Sigmoid colon (tissue), 7 donors: ENCODE data around the gene DENND6B. TPM values are rescaled to one million over a fixed set of nuclear protein-coding genes. Genes with fewer than 3 reads are reported as not detected.
A peak's percentile ranks its signal among the peaks of the same experiment; 100 is the strongest.

Source experiments
- DNase-seq: peaks from one replicate; pipeline ENCODE4 v3.0.0-alpha.2; 2019
- H3K27ac ChIP-seq, 4 donors: fragments of 200-600 bp; sonication (generic); one replicate each; pipeline ENCODE4 v1.5.1; 2016 to 2019; ENCODE audit warnings: mild to moderate bottlenecking in 1 of 4
- H3K27me3 ChIP-seq, 3 donors: fragments of 200-600 bp; sonication (generic); one replicate each; pipeline ENCODE4 v1.5.1; 2019; ENCODE audit warnings: mild to moderate bottlenecking in 1 of 3
- H3K36me3 ChIP-seq, 4 donors: fragments of 200-600 bp; sonication (generic); one replicate each; pipeline ENCODE4 v1.5.1; 2016 to 2019
- H3K4me1 ChIP-seq, 4 donors: fragments of 200-600 bp; sonication (generic); one replicate each; pipeline ENCODE4 v1.5.1; 2017 to 2019
- H3K4me3 ChIP-seq, 4 donors: fragments of 200-600 bp; sonication (generic); one replicate each; pipeline ENCODE4 v1.5.1; 2017 to 2019; ENCODE audit warnings: mild to moderate bottlenecking in 2 of 4, moderate library complexity in 1 of 4
- H3K9me3 ChIP-seq, 4 donors: fragments of 200-600 bp in 3 of 4; sonication (generic) in 3 of 4; one replicate each; pipeline versions ENCODE4 v1.5.1 to v1.6.1; 2013 to 2019
- EP300 ChIP-seq, 4 donors: sonication (generic); formaldehyde crosslinking; IDR thresholded peaks; one replicate each; pipeline ENCODE4 v1.6.1; 2017; ENCODE audit warnings: antibody characterized with exemption in 4 of 4
- POLR2A ChIP-seq, 2 donors: fragments of 450-650 bp; IDR thresholded peaks; one replicate each; pipeline ENCODE4 v1.6.1; 2016; ENCODE audit warnings: antibody characterized with exemption in 2 of 2, mild to moderate bottlenecking in 2 of 2, moderate library complexity in 2 of 2
- POLR2AphosphoS5 ChIP-seq, 4 donors: sonication (generic); formaldehyde crosslinking; IDR thresholded peaks; one replicate each; pipeline ENCODE4 v1.6.1; 2017; ENCODE audit warnings: antibody characterized with exemption in 4 of 4
- WGBS, 2 donors: extraction: QIAGEN DNeasy Blood & Tissue Kit; methylation state at CpG; one replicate each; pipeline ENCODE4 v1.1.7; 2013; 5-methylcytosine and 5-hydroxymethylcytosine counted together
- intact Hi-C: fragments of 100-400 bp; cut with DNase I; formaldehyde crosslinking; loops from one replicate; pipeline ENCODE4 v1.15.1; 2023
- polyA plus RNA-seq, 3 donors: library from polyadenylated mRNA; stranded (reverse); fragments of 200-250 nt; gene quantifications; one replicate each; pipeline ENCODE4 v1.2.3, GENCODE V29; 2013
- total RNA-seq, 4 donors: library from RNA; depleted of rRNA; stranded (reverse); fragments of >200 nt; gene quantifications; one replicate each; pipeline ENCODE4 v1.1.0, GENCODE V29; 2016
- TF ChIP-seq, protein P1 (sequence below), 4 experiments: fragments of 450-650 bp in 3 of 4; fragments of 200-600 bp in 1 of 4; IDR thresholded peaks; one replicate each; pipeline ENCODE4 v1.5.1; 2016 to 2019; ENCODE audit warnings: antibody characterized with exemption in 4 of 4, mild to moderate bottlenecking in 3 of 4, moderate library complexity in 2 of 4
- donor health status: healthy with polysubstance abuse.
- donor health status: Bipolar disorder and iron deficiency.
- donor health status: healthy.

Gene DENND6B
- total and polyA plus RNA-seq, 7 donors: 0.69 to 7.2 (median 2.3) TPM

- intact Hi-C loops: no loop called here
Measured at GRCh38 chr22:50266994-50267393, 59.8 kb downstream of the DENND6B start.

GRCh38 chr22:50264946-50265669 is 61.7 kb downstream of the DENND6B start:
- H3K36me3 ChIP-seq: no peaks in the 10 kb centered on the region
- H3K9me3 ChIP-seq: no peaks in the 10 kb centered on the region
- intact Hi-C loops: no loop called here
- WGBS, 2 donors: 60 to 83% methylated on average over 15 of the region's 15 CpGs
- no peak for DNase-seq
- no peak overlapping the region for H3K4me3 ChIP-seq
- H3K27me3 ChIP-seq: peaks cover 17 to 48% (median 35%) of the 10 kb centered on the region in 3 donors
- no peak overlapping the region for H3K27ac ChIP-seq
- H3K4me1 ChIP-seq: peaks cover 0 to 51% (median 45%) of the 10 kb centered on the region in 4 donors
- TF ChIP-seq POLR2AphosphoS5 (IDR thresholded peaks at IDR 0.05) (no peak), POLR2A (IDR thresholded peaks at IDR 0.05) (no peak), EP300 (IDR thresholded peaks at IDR 0.05) (no peak)
- TF ChIP-seq, protein P1, sequence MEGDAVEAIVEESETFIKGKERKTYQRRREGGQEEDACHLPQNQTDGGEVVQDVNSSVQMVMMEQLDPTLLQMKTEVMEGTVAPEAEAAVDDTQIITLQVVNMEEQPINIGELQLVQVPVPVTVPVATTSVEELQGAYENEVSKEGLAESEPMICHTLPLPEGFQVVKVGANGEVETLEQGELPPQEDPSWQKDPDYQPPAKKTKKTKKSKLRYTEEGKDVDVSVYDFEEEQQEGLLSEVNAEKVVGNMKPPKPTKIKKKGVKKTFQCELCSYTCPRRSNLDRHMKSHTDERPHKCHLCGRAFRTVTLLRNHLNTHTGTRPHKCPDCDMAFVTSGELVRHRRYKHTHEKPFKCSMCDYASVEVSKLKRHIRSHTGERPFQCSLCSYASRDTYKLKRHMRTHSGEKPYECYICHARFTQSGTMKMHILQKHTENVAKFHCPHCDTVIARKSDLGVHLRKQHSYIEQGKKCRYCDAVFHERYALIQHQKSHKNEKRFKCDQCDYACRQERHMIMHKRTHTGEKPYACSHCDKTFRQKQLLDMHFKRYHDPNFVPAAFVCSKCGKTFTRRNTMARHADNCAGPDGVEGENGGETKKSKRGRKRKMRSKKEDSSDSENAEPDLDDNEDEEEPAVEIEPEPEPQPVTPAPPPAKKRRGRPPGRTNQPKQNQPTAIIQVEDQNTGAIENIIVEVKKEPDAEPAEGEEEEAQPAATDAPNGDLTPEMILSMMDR (IDR thresholded peaks at IDR 0.05): no peak

More at GRCh38 chr22:50266994-50267393, 59.8 kb downstream of the DENND6B start:
- H3K4me1 ChIP-seq: peaks cover 0 to 55% (median 47%) of the 10 kb centered on the region in 4 donors
- no peak overlapping the region for H3K27ac ChIP-seq
- TF ChIP-seq POLR2AphosphoS5 (IDR thresholded peaks at IDR 0.05) (no peak), EP300 (IDR thresholded peaks at IDR 0.05) (no peak)
- no peaks in the 10 kb centered on the region for H3K36me3 ChIP-seq
- H3K27me3 ChIP-seq: peaks cover 16 to 47% (median 34%) of the 10 kb centered on the region in 3 donors
- no peaks in the 10 kb centered on the region for H3K9me3 ChIP-seq
- H3K4me3 ChIP-seq: peak overlapping the region in 3 of 4 donors; percentile 31 to 42 (median 41)
- no peak for DNase-seq
- WGBS, 2 donors: 39 to 74% methylated on average over 37 of the region's 37 CpGs

DNA sequence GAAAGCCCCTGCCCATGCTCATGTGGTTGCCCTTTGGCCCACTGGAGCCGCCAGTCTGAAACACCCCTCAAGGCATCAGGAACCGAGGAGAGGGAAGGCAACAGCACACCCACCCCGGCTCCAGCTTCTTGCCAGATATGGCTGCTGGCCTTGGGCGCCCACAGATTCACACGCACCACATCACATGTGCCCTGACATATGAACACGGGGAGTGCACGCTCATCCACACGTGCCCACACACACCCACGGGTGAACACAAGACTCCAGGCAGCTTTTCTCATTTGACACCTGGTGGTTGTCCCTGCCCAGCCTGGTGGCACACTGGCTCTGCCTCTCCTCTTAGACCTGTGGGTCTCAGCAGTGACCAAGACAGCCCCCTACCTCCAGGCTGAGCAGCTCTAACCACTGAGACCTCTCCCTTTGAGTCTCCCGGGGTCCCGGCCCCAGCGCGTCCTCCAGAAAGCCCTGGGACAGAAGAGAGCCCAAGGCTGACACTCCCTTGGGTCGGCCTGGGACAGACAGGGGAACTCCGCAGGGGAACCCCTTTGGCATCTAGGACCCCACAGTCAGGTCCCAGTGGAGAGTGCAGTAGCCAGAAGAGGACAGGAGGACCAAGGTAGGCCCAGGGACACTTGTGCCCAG is 62.6 kb downstream of the DENND6B start:
- no peaks in the 10 kb centered on the region for H3K9me3 ChIP-seq
- no peak overlapping the region for H3K27ac ChIP-seq
- peaks cover 17 to 56% (median 40%) of the 10 kb centered on the region in 3 donors for H3K27me3 ChIP-seq
- 61 to 80% methylated on average over 15 of the region's 15 CpGs for WGBS, 2 donors
- peaks cover 0 to 43% (median 37%) of the 10 kb centered on the region in 4 donors for H3K4me1 ChIP-seq
- intact Hi-C loops: no loop called here
- no peak overlapping the region for H3K4me3 ChIP-seq
- DNase-seq: no peak
- H3K36me3 ChIP-seq: no peaks in the 10 kb centered on the region
- TF ChIP-seq POLR2AphosphoS5 (IDR thresholded peaks at IDR 0.05) (no peak), POLR2A (IDR thresholded peaks at IDR 0.05) (no peak), EP300 (IDR thresholded peaks at IDR 0.05) (no peak)
- TF ChIP-seq, protein P1 (IDR thresholded peaks at IDR 0.05): no peak

- WGBS, 2 donors: 47 to 63% methylated on average over 9 of the region's 9 CpGs
- no peak for DNase-seq
- Histone ChIP-seq H3K27me3 (peaks cover 17 to 68% (median 46%) of the 10 kb centered on the region in 3 donors), H3K9me3 (no peaks in the 10 kb centered on the region), H3K4me1 (peaks cover 0 to 34% (median 34%) of the 10 kb centered on the region in 4 donors), H3K4me3 (no peak overlapping the region), H3K27ac (no peak overlapping the region), H3K36me3 (no peaks in the 10 kb centered on the region)
- no peak for TF ChIP-seq EP300 (IDR thresholded peaks at IDR 0.05)
- TF ChIP-seq POLR2AphosphoS5 (IDR thresholded peaks at IDR 0.05): no peak
- TF ChIP-seq POLR2A (IDR thresholded peaks at IDR 0.05): no peak
- TF ChIP-seq, protein P1 (IDR thresholded peaks at IDR 0.05): no peak
- intact Hi-C loops: no loop called here
Measured at GRCh38 chr22:50262973-50263617, 63.7 kb downstream of the DENND6B start.

GRCh38 chr22:50262460-50262911 is 64.3 kb downstream of the DENND6B start:
- no peak overlapping the region for H3K4me3 ChIP-seq
- intact Hi-C loops: no loop called here
- no peak for TF ChIP-seq POLR2A (IDR thresholded peaks at IDR 0.05)
- no peak overlapping the region for H3K27ac ChIP-seq
- H3K36me3 ChIP-seq: no peaks in the 10 kb centered on the region
- H3K9me3 ChIP-seq: no peaks in the 10 kb centered on the region
- no peak for DNase-seq
- WGBS, 2 donors: 27 to 40% methylated on average over 7 of the region's 7 CpGs
- H3K4me1 ChIP-seq: peaks cover 0 to 28% (median 27%) of the 10 kb centered on the region in 4 donors
- H3K27me3 ChIP-seq: peaks cover 17 to 73% (median 46%) of the 10 kb centered on the region in 3 donors
